Fibroblast of skin of right biceps (primary cell): ENCODE measurements around the gene SCFD2.
A peak's percentile ranks its signal among the peaks of the same experiment; 100 is the strongest.

Source experiments
- DNase-seq: peaks from one replicate; pipeline ENCODE4 v3.0.0-alpha.2; 2013

The SCFD2 gene

DNA sequence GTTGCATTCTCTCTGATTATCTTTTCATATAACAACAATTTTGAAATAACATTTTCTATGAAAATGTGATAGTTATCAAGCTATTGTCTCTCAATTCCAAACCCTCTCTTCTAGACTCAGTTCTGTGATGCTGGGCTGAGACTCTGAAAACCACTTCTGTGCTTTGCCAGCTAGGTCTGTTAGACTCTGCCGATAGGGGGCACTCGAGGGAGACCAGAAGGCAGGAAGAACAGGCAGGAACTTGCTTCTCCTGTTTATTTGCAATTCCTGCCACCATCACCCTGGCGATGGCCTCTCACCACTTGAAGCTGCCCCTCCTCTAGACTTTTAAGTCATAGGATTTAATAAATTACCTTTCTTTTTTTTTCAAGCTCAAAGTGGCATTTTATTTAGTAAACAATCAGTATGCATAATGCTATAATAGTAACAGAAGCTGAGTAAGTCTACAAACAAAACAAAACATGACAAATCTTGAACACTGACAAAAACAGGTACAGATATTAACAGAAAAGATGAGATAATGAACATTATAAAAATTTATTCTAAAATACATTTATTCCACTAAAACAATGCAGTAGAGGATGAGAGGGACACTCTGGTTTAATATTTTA is 454.1 kb downstream of the SCFD2 start:
- DNase-seq, result peak; percentile 66

DNA sequence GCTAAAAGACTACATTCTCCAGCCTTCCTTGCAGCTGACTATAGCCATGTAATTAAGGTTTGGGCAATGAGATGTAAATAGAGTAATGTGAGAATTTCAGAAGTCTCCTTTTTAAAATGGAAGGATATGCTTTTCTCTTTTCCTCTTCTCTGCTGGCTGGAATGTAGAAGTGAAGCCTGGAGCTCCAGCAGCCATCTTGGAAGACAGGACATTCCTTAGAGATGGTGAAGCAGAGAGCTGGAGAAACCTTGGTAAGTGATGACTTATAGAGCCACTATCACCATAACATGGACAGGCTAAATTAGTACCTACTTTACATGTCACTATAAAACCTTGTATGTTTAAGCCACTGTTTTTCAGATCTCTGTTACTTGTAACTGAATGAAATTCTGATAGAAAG is 455.7 kb downstream of the SCFD2 start:
- peak; percentile 16 for DNase-seq

DNA sequence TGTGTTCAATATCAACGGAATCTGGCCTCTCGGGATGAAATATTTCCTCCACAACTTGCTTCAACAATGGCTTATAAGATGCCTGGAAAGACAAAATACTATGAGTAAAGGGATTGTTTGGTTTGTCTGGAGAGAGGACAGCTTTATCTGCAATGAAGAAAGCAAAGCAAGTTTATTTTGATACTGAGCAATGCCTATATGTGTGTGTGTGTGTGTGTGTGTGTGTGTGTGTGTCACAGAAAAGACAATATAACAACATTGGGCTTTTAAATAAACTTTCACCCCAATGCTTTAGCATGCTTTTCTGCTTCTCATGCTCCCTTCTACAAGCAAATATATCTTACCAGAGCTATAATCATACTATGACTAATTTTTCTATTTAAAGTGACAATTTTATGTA is 458.4 kb downstream of the SCFD2 start:
- DNase-seq, result no peak

DNA sequence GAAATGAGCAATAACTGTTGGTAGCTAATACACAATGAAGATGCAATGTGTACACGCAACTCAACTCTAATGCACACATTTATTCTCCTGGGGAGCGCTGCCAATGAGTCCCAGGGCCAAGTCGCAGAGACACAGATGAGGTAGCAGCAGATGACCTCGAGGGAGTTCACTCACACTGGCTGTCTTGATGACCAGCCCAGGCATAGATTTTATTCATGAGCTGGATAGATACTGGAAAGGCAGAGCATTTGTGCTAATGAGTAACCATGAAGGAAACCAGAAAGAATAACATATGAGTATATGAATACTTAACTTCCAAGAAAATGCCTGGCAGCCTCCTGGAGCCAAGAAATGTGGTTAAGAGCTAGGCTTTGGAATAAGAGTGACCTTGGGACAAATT is 461.4 kb downstream of the SCFD2 start:
- peak; percentile 43 for DNase-seq

DNA sequence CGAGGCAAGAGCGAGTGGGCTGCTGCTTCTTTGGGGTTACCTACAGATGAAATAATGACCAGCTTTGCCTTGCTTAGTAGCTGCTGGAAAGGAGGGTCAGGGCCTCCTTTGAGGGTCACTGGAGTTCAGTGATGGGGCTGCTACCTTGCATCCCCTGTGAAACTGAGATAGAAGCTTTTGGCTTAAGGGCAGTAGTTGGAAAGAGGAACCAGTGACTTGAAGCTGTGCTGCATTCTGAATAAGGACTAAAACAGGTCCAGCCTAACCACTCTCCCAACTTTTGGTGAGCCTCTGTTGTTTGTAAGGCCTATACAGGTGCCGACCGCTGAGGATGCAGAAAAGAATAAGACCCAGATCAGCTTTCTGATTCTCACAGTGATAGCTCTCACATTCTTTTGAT is 462.6 kb downstream of the SCFD2 start:
- DNase-seq, result no peak

DNA sequence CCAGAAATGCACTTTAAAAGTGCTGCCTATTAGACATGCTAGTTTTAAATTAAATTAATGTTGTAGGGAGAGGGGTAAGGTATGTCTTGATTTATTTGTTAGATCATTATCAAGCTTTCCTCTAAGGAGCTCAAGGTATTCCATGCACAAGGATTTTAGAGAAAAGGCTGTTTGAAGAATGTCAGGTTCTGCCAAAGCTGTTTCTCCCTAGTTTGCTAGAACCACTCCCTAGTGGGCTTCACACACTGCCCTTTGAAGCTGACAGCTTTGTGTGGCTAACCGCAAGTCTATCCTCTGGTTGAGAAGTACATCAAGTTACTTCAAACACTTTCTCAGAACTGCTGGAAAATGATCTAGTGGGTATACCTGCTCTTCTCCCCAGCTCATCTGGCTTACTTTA is 471.4 kb downstream of the SCFD2 start:
- peak; percentile 51 for DNase-seq

DNA sequence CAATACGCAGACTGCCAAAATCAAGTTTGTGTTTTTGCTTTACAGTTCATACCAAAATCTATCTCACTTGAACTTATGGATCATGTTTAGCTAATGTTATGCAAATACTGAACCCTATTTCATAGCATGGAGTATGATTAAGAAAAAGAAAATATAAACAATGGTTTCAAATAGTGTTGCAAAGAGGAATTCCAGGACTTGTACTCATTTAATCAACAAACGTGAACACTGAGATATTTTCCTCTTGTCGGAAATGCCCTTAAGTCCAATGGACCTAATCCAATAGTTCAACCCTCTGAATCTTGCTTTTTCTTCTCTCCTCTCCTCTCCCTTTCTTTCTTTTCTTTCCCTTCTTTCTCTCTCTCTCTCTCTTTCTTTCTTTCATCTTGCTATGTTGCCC is 473.0 kb downstream of the SCFD2 start:
- DNase-seq, result no peak

DNA sequence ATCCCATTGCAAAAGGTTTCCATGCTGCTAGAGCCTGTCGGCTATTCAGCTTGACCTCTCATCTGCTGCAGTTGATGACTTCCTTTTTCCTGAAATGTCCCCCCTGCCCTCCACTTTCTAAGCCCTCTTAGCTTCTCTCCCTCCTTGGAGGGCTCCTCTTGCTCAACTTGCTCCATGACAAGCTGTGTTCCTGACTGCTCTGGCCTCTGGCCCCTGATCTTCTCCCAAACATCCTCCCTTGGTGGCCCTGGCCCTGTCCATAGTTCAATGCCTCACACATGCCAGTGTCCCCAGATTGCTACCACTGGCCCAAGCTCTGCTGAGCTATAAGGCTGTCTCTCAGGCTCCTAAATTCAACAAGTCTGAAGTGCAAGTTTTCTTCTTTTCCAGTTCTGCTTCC is 474.1 kb downstream of the SCFD2 start:
- DNase-seq, result no peak

DNA sequence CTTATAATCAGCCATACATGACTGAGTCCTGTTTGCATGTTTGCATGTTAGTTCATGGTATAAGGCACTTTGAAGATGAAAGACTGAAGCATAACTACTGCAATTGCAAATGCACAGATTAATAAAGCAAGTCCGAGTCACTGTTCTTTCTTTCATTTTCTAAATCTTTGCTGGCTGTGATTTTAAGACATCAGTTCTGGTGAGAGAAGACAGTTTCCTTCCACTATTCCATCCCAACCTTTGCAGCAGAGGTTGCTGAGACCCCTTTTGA is 475.4 kb downstream of the SCFD2 start:
- DNase-seq, result no peak

DNA sequence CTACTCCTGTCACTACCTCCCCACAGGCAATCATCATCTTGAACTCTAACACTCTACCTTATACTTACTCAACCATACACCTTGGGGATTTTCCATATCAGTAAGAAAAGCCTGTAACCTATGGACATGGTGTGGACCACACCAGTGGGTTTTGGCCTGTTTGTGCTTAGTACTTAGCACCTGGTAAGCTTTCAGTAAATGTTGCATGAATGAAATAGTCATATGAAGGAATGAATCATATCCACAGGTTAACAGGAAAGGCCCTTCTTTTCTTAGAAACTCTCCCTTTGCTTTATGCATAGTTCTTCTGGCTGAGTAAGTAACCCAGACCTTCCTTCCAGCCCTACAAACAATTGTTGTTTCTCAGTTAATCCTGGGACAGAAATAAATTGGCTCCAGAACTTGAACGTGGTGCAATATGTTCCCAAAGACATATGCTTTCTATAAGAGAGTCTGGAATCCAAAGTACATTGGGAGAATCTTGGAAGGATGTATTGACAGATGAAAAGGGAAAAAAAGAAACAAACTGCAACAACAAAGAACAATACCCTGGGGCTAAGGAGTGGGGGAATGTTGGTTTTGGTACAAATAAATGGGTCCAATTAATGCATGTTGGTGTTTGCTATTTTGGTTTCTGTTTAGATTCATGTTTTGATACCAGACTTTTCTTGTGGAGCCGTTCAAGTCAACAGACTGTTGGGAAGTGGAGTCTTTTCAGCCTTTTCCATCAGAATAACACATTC is 475.9 kb downstream of the SCFD2 start:
- DNase-seq, result no peak

DNA sequence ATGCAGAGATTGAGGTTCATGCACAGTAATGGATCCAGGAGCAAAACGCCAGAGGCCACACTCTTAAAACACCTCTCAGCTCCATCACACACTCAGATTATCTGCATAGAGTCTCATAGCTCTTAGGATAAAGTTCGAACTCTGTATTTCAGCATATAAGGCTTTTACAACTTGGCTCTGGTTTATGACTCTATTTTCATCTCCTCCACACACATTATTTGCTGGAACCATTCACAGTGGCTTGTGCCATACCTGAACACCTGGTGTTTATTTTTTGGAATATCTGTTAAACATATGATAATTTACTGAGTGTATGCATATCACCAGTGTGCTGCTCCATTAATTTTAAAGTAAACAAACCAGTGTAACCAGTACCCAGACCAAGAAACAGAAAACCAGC is 476.5 kb downstream of the SCFD2 start:
- no peak for DNase-seq

DNA sequence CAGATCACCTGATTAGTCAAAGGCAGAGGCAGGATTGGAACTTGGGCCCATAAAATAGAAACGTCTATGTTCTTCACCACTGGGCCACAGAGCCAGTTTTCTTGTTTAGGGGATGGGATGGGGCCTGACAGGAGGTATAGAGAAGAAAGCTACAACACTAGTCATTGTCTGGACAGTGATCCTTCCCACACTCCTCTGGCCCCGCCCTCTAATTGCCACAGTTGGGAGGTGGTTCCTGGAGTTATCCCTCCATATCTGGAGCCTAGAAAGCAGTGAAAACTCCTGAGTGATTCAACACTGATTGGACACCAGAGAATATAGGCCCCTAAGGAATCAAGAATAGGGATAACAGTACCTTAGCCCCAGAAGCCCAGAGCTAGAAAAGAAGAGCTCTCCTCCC is 480.9 kb downstream of the SCFD2 start:
- no peak for DNase-seq

DNA sequence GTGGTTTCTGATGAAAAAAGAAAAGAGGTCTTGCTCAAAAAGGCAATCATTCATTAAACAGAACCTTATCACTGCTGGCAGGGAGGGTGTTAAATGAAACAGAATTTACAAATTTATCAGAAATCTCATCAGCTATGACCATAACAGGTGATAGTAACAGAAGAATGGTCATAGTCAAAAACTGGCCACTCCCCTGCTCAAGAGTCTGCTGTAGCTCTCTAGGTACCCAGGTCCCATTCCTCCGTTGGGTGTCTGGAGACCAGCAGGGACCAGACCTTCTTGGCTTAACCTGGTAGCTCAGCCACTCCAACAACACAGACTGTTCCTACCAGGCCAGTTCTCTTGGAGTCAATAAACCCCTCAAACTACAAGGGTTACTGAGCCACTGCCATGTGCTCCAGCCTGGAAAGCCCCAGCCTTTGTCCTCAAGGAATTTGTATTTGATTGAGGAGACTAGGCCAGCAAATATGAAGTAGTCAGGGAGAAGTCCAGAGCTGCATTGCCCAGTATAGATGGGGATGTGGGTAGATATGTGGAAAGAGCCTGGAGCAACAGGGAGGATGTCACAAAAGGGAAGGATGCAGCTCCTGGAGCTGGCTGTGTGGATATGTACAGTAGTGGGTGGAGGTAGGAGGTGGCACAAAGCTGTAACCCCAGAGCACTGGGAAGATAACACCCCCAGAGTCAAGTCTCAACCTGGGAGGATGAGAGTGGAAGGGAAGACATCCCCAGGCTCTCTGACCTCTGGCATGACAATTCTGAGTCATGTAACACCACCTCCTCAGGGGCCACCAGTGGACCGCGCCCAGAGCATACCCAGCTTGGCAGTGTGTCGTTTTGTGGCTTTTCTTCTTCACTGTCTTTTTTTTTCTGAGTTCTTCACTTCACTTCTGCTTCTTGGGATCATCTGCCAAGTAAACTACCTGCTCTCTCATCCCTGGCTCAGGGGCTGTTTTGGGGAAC is 481.9 kb downstream of the SCFD2 start:
- DNase-seq, result no peak

DNA sequence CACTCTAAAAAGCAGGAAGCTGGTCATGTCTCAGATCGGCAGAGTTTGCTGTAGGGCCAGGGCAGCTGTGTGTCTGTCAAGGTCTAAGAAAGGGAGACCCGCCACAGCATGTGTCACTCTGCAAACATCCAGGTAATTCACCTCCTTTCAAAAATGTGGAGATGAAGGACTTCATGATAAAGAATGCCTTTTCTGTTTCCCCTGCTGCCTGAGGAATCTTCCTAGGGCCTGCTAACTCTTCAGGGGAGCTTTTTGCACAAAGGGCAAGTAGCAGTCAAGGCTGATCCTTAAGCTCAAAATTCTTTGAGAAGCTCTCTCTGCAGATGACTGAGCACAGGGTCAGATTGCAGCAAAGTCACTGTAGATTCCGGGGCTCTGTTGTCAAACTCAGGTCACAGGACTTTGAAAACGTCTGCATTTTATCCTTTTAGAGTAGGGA is 482.7 kb downstream of the SCFD2 start:
- DNase-seq, result no peak

DNA sequence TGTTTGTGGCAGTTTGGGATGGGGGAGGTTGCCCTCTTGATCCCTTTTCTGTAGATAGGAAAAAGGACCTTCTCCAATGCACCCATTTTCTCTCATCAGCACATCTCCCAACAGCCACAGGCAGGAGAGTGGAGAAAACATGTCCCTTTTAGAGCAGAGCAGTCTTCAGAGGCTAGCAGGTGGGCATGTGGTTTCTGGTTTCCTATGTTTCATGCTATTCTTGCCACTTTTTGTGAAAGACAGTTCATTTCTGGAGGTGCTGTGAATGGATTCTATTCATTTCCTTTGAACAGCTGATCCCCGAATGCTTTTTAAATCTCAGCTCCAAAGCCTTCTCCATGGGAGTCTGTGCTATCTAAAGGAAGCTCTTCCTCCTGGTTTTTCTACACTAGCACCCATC is 484.9 kb downstream of the SCFD2 start:
- DNase-seq, result no peak

DNA sequence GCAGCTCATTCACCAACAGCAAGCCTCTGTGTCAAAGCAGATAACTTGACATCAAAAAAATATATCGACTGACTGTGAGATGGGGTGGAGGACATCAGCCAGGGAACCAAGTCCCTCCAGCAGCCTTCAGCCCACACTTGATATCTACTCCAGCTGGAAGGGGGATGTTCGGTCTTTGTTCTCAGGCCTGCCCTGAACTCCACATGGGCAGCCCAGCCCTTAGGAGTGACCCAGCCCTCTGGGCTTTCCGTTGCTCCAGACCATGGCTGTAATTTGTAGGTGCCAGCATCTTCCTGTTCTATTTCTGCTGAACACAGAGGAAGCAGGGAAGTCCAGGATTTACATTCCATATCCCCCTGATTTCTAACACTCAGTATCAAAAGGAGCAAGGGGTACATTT is 486.4 kb downstream of the SCFD2 start:
- DNase-seq, result no peak

DNA sequence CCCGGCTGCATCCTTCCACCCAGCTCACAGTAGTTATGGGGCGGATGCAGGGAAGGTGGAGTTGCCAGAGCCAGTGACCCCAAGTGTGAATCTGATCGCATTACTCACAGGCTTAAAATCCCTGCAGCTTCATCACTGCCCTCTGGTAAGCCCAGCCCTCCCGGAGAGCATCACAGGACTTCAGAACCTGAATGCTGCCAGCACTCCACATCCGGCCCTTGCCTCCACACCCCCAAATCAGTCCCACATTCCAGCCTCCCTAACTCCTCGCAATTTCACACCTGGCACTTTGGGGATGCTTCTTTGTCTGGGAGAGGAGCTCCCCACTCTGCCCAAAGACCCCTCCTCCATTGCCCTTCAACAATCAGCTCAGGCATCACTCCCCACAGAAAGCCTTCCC is 488.2 kb downstream of the SCFD2 start:
- DNase-seq, result no peak

DNA sequence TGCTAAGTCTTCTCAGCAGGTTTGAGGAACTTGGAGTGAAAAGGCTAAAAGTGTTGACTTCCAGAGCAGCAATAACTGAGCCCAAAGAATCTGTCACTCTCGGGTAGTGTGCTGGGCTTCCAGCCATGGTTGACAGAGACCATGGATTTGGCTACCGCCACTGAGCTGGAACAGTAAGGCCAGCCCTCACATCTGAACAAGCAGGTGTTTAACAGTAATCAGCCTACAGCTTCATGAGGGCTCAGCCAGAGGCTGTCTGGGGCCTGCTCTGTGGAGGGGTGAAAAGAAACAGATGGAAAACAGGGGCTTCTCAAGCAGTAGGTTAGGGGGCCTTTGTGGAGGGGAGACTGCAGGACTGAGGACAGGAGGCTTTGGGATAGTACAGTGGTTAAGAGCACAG is 488.8 kb downstream of the SCFD2 start:
- no peak for DNase-seq

DNA sequence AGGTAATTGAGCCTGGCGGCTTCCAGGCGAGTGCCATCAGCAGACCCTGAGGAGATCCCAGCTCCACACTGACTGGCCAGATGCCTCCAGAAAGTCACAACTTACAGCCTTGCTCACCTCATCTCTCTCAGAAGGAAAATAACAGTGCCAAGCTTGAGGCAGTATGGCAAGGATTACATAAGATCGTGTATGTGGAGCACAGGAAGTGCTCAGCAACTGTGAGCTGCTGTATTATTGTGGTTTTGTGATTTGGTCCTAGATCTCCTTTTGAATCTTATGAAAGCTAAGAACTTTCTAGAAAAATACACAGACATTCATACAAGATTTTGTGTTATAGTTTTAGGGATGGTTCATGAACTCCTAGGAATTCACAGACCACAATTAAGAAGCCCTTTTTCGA is 489.8 kb downstream of the SCFD2 start:
- DNase-seq, result no peak

DNA sequence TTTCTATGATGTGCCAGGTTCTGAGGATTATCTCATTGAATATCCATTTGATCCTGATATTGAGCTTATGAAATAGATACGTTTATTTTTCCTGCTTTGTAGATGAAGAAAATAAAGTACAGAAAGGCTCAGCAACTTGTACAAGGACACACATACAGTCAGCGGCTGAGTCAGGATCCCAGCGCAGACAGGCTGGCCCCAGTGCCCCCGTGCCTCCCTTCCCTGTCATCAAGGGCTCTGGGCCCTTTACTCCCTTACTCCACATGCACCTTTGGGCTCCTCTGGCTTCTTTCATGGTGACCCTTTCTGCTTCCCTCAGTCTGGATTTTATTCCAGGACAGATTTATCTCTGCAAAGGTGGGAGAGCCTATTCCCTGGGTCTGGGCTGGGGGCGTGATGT is 490.9 kb downstream of the SCFD2 start:
- DNase-seq, result no peak

DNA sequence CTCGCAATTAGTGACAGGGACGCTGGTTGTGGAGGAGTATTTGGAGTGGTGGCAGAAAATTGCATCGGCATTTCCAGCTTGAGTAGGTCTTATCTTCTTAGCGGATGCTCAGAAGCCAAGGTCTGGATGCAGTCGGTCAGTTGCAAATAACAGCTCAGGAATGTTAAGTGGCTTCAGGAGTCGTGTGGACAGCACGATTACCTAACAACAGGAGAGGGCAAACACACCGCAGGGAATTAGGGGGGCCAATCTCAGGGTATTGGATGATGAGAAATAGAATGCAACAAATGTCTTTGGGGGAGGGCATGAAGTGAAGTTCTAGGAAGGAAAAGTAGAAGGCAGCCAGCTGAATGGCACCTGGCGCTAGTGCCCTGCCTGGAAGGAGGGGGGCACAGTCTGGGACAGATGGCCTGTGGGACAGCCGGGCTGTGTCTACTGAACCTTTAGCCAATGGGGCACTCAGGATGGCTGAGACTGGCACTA is 492.0 kb downstream of the SCFD2 start:
- DNase-seq, result no peak

DNA sequence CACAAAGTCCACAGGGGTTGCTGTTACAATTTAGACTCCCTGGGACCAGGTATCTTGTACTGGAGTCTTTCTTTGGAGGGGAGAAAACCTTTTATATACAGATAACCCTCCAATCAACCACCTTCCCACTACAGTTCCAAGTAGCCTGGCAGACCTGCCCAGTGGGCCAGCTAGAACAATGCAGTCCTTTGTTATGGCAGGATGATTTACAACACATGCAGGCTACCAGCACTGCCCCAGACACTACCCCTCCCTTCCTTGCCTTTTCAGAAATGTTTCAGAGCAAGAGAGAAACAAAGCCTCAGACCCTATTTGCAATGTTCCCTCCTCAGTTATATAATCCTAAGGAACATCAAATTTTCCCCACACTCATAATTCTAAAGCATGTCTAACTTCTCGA is 492.7 kb downstream of the SCFD2 start:
- DNase-seq, result no peak

DNA sequence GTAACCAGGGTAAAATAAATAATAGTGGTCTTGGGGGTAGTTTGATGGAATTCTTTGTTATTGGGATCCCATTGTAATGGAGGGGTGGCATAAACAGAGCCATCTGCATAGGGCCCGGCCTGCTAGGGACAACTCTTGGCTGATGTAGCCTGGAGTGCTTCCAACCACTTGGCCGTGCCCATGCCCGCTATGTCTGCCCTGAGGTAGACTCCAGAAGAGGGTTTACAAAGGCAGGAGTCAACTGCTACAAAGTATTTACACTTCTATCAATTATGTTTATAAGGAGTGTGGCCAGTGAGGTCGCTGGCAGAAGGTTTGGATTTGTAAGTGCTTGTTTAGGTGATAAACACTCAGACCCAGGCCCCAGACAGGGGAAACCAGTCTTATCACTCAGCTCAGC is 495.6 kb downstream of the SCFD2 start:
- no peak for DNase-seq

DNA sequence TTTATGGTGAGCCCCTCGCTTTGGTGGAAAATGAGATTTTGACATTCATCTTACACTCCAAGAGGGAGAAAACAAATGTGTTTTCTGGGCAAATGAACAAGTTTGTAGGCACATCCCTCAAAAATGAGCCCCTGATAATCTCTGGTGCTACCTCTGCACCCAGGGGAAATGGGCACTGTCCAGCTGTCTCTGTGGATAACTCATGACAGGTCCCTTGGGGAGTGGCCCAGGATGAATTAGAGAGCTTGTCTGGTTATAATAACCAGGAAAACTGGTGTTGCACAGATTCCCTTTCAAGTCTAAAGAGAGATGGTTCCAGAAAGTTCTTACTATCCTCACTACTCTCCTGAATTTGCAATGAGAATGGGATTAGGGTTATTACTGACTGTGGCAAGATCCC is 496.2 kb downstream of the SCFD2 start:
- DNase-seq, result no peak
